WERI-Rb-1 (cell line): ENCODE results near the gene ADAMTS8.
A peak's percentile ranks its signal among the peaks of the same experiment; 100 is the strongest.
"Not testable (repeated sequence)": the region's sequence is repeated elsewhere in the genome, so short reads cannot be mapped to it uniquely, and the experiment has no call there.

Experiments used
- DNase-seq: peaks from one replicate; pipeline ENCODE4 v3.0.0-alpha.2; 2020
- H3K27ac ChIP-seq: fragments of 250-450 bp; sonication (Bioruptor Pico); 2 replicates; pipeline ENCODE4 v1.5.1; 2020; ENCODE audit warnings: mild to moderate bottlenecking, moderate library complexity
- H3K27me3 ChIP-seq: fragments of 250-450 bp; sonication (Bioruptor Pico); 2 replicates; pipeline ENCODE4 v1.5.1; 2021; ENCODE audit warnings: mild to moderate bottlenecking, low read depth, moderate library complexity; ENCODE audit not compliant: insufficient read depth, severe bottlenecking
- H3K36me3 ChIP-seq: fragments of 250-450 bp; sonication (Bioruptor Pico); 2 replicates; pipeline ENCODE4 v1.5.1; 2020; ENCODE audit warnings: mild to moderate bottlenecking, moderate library complexity
- H3K4me3 ChIP-seq: 2 replicates; pipeline ENCODE4 v1.5.1; 2011; ENCODE audit warnings: low read depth, mild to moderate bottlenecking, control low read depth, low read length
- H3K9me3 ChIP-seq: fragments of 250-450 bp; sonication (Bioruptor Pico); 2 replicates; pipeline ENCODE4 v1.5.1; 2021; ENCODE audit warnings: mild to moderate bottlenecking, moderate library complexity; ENCODE audit not compliant: severe bottlenecking
- TF ChIP-seq, protein P1 (sequence below): IDR thresholded peaks from 2 replicates; pipeline ENCODE4 v1.5.1; 2011; ENCODE audit warnings: low read depth, mild to moderate bottlenecking, control low read depth, inconsistent platforms, low read length

ADAMTS8 gene

DNA sequence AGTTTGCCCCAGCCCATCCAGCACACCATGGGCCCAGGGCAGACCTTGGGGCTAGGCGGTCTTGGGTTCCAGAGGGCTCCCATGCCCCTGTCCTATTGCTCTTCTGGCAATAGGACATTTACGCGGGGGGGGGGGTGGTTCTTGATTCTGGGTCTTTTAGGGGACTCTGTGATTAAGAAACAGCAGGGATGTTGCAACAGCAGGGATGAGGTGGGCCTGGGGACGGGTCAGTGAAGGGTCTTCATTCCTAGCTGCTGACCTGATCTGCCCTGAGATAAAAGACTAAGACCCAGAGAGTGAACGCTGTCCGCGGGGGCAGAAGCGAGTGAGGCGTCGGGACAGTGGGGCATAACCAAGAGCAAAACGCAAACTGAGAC lies 19.6 kb upstream of the ADAMTS8 start:
- H3K9me3 ChIP-seq = no peaks in the 10 kb centered on the region
- H3K27ac ChIP-seq = no peak overlapping the region
- no peak for DNase-seq
- H3K27me3 ChIP-seq = no peaks in the 10 kb centered on the region
- TF ChIP-seq, protein P1, sequence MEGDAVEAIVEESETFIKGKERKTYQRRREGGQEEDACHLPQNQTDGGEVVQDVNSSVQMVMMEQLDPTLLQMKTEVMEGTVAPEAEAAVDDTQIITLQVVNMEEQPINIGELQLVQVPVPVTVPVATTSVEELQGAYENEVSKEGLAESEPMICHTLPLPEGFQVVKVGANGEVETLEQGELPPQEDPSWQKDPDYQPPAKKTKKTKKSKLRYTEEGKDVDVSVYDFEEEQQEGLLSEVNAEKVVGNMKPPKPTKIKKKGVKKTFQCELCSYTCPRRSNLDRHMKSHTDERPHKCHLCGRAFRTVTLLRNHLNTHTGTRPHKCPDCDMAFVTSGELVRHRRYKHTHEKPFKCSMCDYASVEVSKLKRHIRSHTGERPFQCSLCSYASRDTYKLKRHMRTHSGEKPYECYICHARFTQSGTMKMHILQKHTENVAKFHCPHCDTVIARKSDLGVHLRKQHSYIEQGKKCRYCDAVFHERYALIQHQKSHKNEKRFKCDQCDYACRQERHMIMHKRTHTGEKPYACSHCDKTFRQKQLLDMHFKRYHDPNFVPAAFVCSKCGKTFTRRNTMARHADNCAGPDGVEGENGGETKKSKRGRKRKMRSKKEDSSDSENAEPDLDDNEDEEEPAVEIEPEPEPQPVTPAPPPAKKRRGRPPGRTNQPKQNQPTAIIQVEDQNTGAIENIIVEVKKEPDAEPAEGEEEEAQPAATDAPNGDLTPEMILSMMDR = no peak
- no peaks in the 10 kb centered on the region for H3K36me3 ChIP-seq
- peak overlapping the region; percentile 49 for H3K4me3 ChIP-seq

GRCh38 chr11:130445788-130446187 lies 17.4 kb upstream of the ADAMTS8 start:
- Histone ChIP-seq H3K9me3 (no peaks in the 10 kb centered on the region), H3K27me3 (no peaks in the 10 kb centered on the region), H3K36me3 (no peaks in the 10 kb centered on the region), H3K4me3 (no peak overlapping the region), H3K27ac (no peak overlapping the region)
- peak; percentile 30 for DNase-seq
- TF ChIP-seq, protein P1 = no peak

GRCh38 chr11:130442737-130443136 lies 14.3 kb upstream of the ADAMTS8 start:
- Histone ChIP-seq H3K9me3 (no peaks in the 10 kb centered on the region), H3K4me3 (no peak overlapping the region), H3K27me3 (no peaks in the 10 kb centered on the region), H3K27ac (no peak overlapping the region), H3K36me3 (no peaks in the 10 kb centered on the region)
- TF ChIP-seq, protein P1 = no peak
- no peak for DNase-seq

DNA sequence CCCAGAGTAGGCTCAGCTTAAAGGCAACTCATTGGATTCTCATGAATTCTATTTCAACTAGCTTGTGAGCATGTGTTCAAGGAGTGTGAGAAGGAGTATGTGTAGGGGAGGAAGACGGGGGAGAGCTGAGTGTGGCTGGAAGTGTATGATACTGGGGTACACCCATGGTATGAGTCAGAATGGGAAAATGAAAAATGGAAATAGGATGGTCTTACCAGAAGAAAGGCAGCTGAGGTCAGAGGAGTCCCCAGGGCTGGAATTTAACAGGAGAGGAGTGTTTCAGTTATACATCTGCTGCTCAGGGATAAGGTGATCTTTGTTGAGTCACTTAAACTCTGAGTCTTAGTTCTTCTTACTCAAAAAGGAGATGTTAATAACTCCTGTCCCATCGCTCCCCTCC lies 13.3 kb upstream of the ADAMTS8 start:
- DNase-seq = no peak
- H3K36me3 ChIP-seq = no peaks in the 10 kb centered on the region
- H3K27me3 ChIP-seq = no peaks in the 10 kb centered on the region
- no peak overlapping the region for H3K27ac ChIP-seq
- no peak overlapping the region for H3K4me3 ChIP-seq
- H3K9me3 ChIP-seq = no peaks in the 10 kb centered on the region
- TF ChIP-seq, protein P1 = no peak

GRCh38 chr11:130439876-130440275 lies 11.5 kb upstream of the ADAMTS8 start:
- TF ChIP-seq, protein P1 = no peak
- Histone ChIP-seq H3K36me3 (no peaks in the 10 kb centered on the region), H3K27me3 (no peaks in the 10 kb centered on the region), H3K27ac (no peak overlapping the region), H3K4me3 (no peak overlapping the region), H3K9me3 (no peaks in the 10 kb centered on the region)
- DNase-seq = no peak

GRCh38 chr11:130439160-130439519 lies 10.7 kb upstream of the ADAMTS8 start:
- no peak overlapping the region for H3K4me3 ChIP-seq

DNA sequence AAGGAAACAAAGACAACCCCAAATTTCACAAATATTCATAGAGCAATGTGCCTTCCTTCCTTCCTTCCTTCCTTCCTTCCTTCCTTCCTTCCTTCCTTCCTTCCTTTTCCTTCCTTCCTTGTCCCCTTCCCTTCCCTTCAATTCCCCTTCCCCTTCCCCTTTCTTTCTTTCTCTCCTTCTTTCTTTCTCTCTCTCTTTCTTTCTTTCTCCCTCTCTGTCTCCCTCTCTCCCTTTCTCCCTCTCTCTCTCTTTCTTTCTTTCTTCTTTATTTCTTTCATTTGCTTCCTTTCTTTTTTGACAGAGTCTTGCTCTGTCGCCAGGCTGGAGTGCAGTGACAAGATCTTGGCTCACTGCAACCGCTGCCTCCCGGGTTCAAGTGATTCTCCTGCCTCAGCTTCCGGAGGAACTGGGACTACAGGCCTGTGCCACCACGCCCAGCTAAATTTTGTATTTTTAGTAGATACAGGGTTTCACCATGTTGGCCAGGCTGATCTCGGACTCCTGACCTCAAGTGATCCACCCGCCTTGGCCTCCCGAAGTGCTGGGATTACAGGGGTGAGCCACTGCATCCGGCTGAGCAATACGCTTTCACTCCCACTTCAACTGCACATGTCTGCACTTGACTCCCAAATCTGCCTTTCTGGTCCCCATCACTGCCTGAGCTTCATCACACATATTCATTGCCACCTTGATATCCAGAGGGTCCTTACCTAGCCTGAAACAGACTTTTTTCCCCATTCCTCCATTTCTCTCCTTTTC lies 10.2 kb upstream of the ADAMTS8 start:
- not testable (repeated sequence) for H3K27ac ChIP-seq, H3K4me3 ChIP-seq, H3K36me3 ChIP-seq

More at GRCh38 chr11:130439160-130439519, 10.7 kb upstream of the ADAMTS8 start:
- H3K27me3 ChIP-seq = no peaks in the 10 kb centered on the region
- no peak for DNase-seq
- H3K36me3 ChIP-seq = no peaks in the 10 kb centered on the region
- H3K27ac ChIP-seq = no peak overlapping the region
- TF ChIP-seq, protein P1 = no peak
- no peaks in the 10 kb centered on the region for H3K9me3 ChIP-seq

More for the DNA sequence above, 10.2 kb upstream of the ADAMTS8 start:
- not testable (repeated sequence) for DNase-seq, H3K9me3 ChIP-seq, H3K27me3 ChIP-seq
